ENCODE results near the gene DMRT1.
"Not testable (repeated sequence)": the region's sequence is repeated elsewhere in the genome, so short reads cannot be mapped to it uniquely, and the experiment has no call there.

Gene DMRT1

GRCh38 chr9:860706-861105 lies 19.2 kb downstream of the DMRT1 start:
- no peak for DNase-seq (ENCODE audit: low read depth)

GRCh38 chr9:861525-861924 lies 20.0 kb downstream of the DMRT1 start:
- not testable (repeated sequence) for DNase-seq (ENCODE audit: low read depth)

- no peak for DNase-seq (ENCODE audit: low read depth)
These were observed 33.8 kb downstream of the DMRT1 start for GRCh38 chr9:875119-875962.

- DNase-seq (ENCODE audit: low read depth) = no peak
These were observed 34.9 kb downstream of the DMRT1 start for GRCh38 chr9:876425-876824.

GRCh38 chr9:878239-878638 lies 36.7 kb downstream of the DMRT1 start:
- DNase-seq (ENCODE audit: low read depth) = no peak

GRCh38 chr9:880725-881124 lies 39.2 kb downstream of the DMRT1 start:
- no peak for DNase-seq (ENCODE audit: low read depth)

- no peak for DNase-seq (ENCODE audit: low read depth)
These were observed 41.0 kb downstream of the DMRT1 start for GRCh38 chr9:882416-882924.

GRCh38 chr9:883011-883410 lies 41.5 kb downstream of the DMRT1 start:
- DNase-seq (ENCODE audit: low read depth) = no peak

GRCh38 chr9:886886-887285 lies 45.4 kb downstream of the DMRT1 start:
- no peak for DNase-seq (ENCODE audit: low read depth)

GRCh38 chr9:892123-892522 lies 50.6 kb downstream of the DMRT1 start:
- DNase-seq (ENCODE audit: low read depth) = no peak

- no peak for DNase-seq (ENCODE audit: low read depth)
These were observed 51.6 kb downstream of the DMRT1 start for GRCh38 chr9:893115-893514.

- peak; percentile 3 for DNase-seq (ENCODE audit: low read depth)
These were observed 52.4 kb downstream of the DMRT1 start for GRCh38 chr9:893843-894420.

- DNase-seq (ENCODE audit: low read depth) = no peak
These were observed 58.1 kb downstream of the DMRT1 start for GRCh38 chr9:899440-900184.

GRCh38 chr9:903886-904285 lies 62.4 kb downstream of the DMRT1 start:
- no peak for DNase-seq (ENCODE audit: low read depth)

- DNase-seq (ENCODE audit: low read depth) = no peak
These were observed 64.4 kb downstream of the DMRT1 start for GRCh38 chr9:905906-906305.

GRCh38 chr9:908536-909205 lies 67.2 kb downstream of the DMRT1 start:
- DNase-seq (ENCODE audit: low read depth) = no peak

GRCh38 chr9:911005-911404 lies 69.5 kb downstream of the DMRT1 start:
- DNase-seq (ENCODE audit: low read depth) = no peak

GRCh38 chr9:912776-913175 lies 71.3 kb downstream of the DMRT1 start:
- DNase-seq (ENCODE audit: low read depth) = no peak

GRCh38 chr9:913526-913925 lies 72.0 kb downstream of the DMRT1 start:
- DNase-seq (ENCODE audit: low read depth) = not testable (repeated sequence)

- DNase-seq (ENCODE audit: low read depth) = no peak
These were observed 76.2 kb downstream of the DMRT1 start for GRCh38 chr9:917730-918129.

GRCh38 chr9:920927-921326 lies 79.4 kb downstream of the DMRT1 start:
- no peak for DNase-seq (ENCODE audit: low read depth)

GRCh38 chr9:922171-922570 lies 80.7 kb downstream of the DMRT1 start:
- no peak for DNase-seq (ENCODE audit: low read depth)
